GM18867 (cell line): ENCODE measurements around the gene EPS8L2.

Experiments
- ATAC-seq: cut with Tn5 transposase; IDR thresholded peaks from one replicate; pipeline ENCODE4 v1.9.1; 2021; ENCODE audit warnings: mild to moderate bottlenecking, moderate library complexity; ENCODE audit not compliant: unreplicated experiment

Gene EPS8L2

DNA sequence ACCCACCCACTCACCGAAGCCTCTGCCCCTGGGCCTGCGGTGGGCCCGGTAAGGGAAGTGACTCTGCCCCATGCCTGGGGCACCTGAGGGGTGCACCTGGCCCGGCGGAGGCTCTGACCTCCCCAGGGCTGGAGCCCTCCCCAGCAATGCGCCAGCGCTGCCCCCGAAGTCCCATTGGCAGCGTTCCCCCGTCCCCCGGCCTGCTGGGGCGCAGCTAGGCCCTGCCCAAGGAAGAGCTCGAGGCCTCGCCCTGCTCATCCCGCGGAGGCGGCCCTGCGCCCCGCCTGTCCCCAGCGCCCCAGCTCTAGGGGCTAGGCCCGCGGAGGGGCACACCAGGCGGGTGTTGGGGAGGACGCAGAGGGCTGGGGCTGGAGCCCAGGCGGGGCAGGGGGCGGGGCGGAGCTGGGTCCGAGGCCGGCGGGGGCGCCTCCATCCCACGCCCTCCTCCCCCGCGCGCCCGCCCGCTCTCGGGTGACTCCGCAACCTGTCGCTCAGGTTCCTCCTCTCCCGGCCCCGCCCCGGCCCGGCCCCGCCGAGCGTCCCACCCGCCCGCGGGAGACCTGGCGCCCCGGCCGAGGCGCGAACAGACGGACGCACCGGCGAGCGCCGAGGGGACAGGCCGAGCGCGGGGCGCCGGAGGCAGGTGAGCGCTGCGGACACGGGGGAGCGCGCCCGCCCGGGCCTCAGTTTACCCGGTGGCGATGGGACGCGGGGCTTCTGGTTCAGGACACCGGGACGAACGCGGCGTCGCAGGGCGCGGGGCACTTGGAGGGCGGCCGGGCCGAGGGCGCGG, at the start of gene EPS8L2:
EPS8L2 (plus strand) TSS at position 586 of the 793 bp plus-strand sequence. CDS start 3,177 bp downstream, outside the sequence.
- ATAC-seq: no peak

DNA sequence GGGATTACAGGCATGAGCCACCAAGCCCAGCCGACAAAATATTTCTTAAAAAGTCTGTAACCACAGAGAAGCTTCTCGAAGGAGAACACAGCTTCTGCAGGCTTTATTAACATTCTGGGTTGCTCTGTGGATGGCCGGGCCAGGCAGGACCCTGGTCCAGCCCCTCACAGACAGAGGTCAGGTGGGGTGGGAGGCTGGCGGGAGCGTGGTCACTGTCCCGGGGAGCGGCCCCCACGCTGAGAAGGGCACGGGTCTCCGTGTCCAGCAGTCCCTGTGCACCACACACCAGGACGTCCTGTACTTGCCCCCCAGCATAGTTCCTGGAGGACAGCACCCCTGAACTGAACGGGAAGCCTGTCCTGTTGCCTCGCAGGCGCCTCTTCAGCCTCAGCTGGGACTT, 49.6 kb upstream of the EPS8L2 start:
- ATAC-seq: no peak

DNA sequence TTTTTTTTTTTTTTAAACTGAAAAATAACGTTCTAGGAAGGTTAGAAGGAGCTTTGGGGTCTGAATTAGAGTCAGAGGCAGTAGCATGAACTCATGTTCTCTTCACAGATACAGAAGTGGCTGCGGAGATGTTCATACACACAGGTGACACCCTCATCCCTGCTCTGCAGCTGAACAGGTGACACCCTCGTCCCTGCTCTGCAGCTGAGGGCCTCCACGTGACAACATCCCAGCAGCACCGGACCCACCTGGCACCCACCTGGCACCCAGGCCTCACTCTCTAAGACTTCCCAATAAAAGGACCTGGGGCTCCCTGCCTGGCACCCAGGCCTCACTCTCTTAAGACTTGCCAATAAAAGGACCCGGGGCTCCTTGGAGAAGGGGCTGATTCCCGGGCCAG, 49.2 kb upstream of the EPS8L2 start:
- ATAC-seq: no peak

DNA sequence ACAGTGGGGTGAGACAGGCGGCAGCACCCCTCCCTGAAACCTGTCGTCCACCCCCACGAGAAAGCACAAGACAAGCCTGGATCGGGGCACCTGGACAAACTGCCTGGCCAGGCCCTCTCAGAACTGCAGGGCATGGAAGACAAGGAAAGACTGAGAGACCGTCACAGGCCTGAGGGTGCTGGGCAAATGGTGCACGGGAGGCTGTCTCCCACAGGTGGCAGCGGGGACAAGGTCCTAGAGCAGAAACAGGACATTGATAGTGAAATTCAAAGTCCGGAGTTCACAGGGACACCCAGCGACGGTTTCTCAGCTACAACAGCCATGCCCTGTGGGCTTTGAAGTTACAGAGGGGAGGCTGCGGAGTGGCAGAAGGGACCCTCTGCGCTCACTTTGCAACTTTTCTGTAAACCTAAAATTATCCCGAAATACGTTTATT, 48.3 kb upstream of the EPS8L2 start:
- no peak for ATAC-seq

DNA sequence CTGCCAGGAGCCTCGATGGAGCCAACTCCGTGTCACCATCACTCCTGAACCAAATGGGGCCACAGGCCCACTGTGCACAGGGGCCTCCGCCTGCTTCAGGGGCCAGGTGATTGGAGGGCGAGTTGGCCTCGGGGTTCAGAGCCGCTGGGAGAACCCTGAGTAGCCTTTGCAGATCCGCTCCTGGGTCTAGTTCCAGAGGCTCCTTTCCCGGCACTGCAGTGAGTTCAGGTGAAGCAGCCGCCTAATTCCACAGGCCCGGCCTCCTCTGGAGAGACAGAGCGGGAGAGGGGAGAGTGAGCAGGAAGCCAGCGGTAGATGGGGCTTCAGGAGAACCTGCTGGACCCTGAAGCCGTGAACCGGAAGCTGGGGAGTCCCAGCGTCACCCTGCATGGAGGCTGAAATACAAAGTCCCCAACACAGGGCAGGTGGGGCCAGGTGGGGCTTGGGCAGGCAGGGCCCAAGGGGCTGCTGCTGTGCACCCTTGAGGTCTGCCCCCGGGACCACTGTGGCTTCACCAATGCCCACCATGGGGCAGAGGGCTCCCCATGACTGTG, 46.4 kb upstream of the EPS8L2 start:
- ATAC-seq: no peak

DNA sequence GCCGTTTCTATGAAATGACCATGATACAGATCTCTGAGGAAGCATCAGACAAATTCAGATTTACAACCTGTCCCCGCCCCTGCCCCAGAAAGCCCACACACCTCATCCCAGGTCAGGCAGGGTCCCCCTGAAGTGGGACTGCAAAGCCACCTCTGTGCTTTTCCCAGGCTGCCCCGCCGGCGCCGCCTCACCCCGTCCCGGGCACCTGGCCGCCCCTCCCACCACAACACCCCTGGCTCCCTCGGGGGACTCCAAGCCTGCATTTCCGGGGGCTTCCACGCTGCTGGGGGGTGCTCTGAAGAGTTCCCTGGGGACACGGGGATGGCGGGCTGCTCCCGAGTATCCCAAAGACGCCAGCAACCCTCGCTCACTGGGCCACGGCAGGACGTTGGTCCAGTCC, 45.8 kb upstream of the EPS8L2 start:
- no peak for ATAC-seq

DNA sequence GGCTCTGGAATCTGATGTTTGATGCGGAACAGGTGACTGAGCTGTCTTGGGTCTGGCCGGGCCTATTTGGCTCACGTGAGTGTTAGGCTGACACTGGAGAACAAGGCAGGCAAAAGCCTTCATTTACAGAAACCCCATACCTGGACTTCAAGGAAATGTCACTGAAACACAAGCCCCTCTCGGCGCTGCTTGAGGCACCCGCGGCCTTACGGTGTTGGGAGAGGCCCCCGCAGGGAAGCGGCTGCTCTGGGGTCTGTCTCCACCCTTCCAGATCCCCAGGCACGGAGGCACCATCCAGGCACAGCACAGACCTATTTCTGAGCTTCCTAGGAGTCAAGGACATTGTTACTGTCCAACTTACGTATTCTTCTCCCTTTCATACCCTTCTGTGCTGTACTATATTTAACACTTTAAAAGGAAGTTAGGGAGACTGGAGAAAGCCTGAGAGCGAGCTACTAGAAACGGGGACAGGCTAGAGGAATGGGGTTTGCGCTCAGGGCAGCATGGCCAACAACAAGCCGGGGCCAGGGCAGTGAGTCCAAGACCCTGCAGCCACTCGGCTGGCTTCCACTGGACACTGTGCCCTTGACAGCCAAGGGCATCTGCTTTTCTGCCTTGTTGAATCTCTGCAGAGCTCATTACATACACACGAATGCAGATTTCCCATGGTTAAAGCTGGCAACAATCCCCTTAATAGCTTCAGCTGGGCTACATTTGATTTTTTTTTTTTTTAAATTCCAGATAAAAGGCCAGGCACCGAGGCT, 45.2 kb upstream of the EPS8L2 start:
- ATAC-seq: no peak

DNA sequence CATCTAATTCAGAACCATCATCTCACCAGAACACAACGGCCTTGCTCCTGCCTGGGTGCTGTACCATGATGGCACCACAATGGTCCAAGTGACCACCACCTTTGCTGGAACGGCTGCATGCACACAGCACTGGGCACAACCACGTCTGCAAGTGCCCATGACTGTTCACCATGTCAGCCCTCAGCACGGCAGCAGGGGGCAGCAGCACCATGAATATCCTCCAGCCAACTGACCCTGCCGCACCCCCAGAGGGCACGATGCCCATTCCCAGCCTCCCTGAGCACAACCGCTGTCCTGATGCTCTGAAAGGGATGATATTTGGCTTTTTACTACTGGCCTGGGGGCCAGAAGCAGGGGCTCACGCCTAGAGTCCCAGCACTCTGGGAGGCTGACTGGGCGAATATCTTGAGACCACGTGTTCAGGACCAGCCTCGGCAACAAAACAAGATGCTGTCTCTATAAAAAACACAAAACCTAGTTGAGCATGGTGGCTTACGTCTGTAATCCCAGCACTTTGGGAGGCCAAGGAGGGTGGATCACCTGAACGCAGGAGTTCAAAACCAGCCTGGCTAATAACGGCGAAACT, 43.2 kb upstream of the EPS8L2 start:
- ATAC-seq: no peak

DNA sequence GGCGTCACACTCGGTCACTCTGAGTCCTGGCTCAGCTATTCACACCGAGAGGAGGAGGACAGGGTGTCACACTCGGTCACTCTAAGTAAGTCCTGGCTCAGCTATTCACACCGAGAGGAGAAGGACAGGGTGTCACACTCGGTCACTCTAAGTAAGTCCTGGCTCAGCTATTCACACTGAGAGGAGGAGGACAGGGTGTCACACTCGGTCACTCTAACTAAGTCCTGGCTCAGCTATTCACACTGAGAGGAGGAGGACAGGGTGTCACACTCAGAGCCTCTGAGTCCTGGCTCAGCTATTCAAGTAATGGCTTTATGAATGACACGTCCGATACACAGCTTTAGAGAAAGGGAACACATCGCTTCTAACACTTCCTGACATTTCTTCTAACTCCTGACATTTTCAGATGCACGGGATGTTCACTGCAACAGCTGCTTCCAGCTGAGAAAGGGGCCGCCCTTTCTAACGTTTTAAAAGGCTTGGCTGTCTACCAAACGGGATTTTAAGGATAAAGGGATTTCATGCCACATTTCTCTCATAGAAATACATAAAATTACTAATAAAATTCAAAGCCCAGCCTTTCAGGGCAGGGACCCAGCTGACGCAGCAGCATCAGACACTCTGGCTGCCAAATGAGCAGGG, 40.8 kb upstream of the EPS8L2 start:
- ATAC-seq: no peak

DNA sequence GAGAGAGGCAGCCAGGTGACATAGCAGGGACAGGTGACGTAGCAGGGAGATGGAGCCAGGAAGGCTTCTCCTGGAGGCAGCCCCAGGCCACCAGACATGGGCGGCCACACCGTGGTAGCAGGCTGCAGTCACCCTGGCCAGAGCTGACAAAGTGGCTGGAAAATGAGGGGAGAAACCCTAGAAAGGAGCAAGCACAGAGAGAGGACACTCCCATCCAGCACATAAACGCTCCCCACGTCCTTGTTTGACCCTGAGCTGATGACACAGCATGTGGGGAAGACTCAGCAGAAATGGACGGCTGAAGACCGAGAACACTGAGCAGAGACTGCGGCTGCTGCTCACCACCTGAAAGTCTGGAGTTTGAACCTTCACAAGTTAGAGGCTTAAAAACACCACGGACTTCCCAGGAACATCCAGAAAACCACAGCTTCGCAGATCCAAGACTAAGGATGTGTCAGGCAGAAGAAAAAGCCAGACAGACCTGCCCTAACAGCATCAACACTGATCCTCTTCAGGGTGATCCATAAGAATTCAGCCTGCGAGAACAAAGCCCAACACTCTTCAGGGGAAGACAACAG, 40.2 kb upstream of the EPS8L2 start:
- ATAC-seq: no peak

DNA sequence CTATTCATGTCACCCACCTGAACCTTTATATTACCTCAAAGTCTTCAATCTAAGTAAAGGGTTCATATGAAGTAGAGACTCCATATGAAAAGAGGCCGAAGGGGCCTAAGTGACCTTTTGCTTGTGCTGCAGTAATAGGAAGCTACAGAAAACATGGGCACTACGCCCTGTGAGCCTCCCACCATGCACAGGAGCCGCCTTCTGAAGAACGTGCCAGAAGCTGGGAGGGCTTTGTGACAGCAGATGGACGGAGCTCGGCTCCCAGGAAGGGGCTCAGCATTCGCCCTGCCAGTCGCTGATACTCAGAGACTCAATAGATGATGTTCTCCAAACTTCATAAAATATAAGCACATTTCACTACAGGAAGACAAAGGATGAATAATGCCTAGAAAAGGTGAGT, 32.2 kb upstream of the EPS8L2 start:
- ATAC-seq: no peak

DNA sequence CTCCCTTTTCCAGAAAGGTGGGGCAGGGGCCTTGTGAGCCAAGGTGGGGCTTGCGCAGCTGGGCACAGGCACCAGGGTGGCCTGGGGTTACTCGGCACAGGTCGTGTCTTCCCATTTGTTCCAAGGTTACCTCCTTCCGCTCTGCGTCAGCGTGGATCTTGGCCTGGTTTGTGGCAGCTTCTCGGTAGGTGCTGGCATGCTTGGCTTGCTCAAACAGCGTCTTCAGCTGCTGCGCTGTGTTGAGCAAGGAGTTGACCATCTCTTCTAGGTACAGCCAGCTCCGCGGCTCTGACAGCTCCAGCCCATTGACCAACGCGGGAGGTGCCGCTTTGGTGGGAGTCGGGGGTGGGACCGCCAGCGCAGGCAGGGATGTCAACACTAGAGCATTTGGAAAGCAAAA, 31.6 kb upstream of the EPS8L2 start:
- ATAC-seq: no peak

DNA sequence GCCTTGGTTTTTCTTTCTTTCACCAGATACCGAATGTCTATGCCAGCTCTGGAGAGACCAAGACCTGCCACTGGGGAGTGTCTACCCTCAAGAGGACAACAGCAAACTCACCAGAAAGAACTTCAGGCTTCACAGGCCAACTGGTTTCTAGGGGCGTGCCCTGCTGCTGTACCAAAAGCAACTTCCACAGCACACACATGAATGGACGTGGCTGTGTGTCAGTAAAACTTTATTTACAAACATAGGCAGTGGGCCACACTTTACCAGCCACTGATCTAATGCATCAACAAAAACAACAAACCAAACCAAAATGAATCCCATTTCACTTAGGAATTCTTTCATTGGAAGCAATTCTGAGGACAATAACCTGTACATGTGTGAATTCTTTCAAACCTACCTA, 27.7 kb upstream of the EPS8L2 start:
- no peak for ATAC-seq

DNA sequence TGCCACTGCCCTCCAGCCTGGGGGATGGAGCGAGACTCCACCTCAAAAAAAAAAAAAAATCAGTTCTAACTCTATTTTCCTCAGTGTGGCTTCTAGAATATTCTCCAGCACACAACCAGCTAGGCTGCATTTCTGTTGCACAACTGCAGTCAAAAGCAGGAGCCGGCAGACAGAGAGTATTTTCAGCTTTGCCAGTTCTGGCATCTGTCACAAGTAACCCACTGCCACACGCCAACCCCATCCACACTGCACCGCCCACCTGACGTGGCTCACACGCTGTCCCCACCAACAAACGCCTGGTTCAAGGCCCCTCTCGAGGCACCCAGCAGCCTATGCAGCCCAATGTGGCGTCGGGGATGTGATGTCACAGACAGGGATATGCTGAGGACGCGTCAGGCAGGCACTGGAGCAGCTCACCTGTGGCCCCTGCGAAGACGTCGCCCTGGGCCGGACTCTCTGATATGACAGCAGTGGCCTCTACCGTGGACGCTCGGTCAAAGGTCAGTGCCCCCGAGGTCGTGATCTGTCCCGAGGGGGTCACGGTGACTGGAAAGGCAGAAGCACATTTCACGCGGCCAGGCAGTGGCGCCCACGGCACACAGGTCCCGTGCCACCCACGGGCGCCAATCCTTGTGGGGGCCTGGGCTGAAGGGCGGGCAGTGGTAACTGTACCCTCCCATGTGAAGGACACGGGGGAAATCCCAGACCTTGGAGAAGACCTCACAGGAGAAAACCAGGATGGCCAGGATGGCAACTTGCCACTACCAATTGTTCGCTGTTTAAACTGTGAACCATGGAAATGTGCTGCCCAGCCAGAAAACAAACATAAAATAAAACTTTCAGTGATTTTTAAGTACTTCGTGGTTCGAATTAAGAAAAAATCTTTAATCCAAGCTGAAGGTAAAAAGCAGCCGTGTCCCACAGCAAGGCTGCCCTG, 26.5 kb upstream of the EPS8L2 start:
- ATAC-seq: no peak

DNA sequence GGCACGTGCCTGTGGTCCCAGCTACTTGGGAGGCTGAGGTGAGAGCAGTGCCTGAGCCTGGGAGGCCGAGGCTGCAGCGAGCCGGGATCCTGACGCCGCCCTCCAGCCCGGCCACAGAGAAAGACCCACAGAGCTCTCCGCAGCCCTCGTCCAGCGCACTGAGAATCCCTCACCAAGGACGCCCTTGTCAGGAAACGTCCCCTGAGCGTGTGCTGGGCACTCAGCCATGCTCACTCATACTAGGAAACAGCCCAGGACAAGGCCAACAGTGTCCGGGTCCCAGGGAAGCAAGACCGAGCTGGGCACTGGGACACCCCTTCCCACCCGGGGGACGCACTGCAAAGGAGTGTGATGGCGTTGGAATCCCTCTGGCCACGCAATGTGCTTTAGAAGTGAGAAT, 25.6 kb upstream of the EPS8L2 start:
- ATAC-seq: no peak

DNA sequence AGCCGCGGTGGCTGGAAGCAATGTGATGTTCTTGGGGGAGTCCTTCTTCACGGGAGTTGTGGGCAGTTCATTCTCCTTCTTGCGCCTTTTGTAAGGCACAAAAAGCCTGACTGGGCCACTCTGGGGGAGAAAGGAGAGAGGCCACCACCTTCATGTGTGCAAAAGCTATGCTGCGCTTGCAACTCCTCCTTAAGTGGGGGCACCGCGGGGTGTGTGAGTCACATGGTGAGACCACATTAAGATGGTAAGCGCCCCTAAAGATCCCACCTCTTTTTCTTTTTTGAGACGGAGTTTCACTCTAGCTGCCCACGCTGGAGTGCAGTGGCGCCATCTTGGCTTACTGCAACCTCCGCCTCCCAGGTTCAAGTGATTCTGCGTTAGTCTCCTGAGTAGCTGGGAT, 25.1 kb upstream of the EPS8L2 start:
- no peak for ATAC-seq

DNA sequence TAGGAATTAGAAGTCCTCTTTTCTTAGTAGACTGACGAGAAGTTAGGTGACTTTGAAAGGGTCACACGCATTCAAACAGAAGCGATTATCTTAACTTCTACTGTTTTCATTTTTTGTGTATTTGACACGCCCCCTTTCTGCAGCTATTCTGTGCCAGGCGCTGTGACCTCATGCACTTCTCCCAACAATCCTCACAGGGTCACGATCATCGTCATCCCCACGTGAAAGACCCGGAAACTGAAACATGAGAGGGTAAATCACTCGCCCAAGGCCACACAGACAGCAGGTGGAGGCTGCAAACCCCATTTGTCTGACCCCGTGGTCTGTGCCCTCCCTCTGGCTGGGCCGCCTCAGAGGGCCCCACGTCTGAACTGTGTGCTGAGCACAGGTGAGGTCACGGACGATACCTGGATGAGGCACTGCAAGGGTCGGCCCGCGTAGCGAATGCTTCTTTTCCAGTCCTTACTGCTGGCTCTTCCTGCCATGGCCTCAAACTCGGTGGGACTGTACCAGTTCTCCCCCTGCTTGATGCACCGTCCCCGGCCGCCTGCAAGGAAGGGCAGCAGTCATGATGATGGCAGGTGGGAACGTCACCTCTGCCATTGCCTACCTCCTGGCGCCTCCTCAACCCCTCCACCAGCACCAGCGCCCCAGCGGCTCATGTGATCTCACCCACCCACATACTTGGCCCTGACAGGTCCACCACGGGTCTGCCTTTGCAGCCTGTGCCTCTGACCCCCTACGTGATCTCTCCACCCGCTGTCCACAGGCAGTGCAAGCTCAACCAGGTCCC, 19.4 kb upstream of the EPS8L2 start:
- ATAC-seq: no peak

DNA sequence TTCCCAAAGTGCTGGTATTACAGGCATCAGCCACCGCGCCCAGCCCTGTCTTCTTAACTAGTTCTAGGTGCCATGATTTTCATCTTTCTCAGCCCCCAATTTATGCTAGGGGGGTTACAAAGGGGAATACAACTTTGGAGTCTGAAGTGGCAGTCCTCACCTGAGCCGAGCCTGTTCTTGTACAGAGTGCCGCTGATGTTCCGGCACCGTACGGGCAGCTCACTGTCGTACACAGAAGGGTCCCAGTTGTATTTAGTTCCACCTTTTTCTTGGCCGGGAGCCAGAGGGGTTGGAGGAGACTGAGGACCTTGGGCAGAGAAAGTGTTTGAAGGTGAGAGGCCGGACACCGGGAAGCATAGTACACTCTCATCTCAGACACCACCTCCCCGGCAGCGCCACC, 18.3 kb upstream of the EPS8L2 start:
- no peak for ATAC-seq

DNA sequence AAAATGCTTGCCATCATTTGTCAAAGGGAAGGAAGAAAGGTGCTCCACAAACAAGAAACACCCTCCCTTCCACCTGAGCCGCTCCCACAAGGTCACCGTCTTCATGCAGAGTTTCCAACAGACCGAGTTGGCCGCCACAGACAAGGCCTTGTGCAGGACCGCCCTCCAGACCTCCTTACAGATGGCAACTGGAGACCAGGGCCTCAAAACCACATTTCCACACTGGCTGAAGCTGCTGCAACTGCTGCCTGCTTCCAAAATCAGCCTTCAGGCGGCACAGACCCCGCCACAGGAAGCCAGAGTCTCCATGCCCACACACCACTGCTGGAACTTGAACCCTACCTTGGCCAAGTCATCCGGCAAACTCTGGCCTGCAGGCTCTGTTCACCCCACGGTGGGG, 17.4 kb upstream of the EPS8L2 start:
- no peak for ATAC-seq
